Neural crest cell (in vitro differentiated cells): ENCODE measurements around the gene EXOC3L1. TPM values are rescaled to one million over a fixed set of nuclear protein-coding genes. Genes with fewer than 3 reads are reported as not detected.

ENCODE experiments used
- DNase-seq: peaks from one replicate; pipeline ENCODE4 v3.0.0; 2021; ENCODE audit warnings: low read depth, mixed read lengths, low spot score
- H3K27ac Mint-ChIP-seq: one replicate; pipeline ENCODE4 v1.8.0; 2021; ENCODE audit warnings: mild to moderate bottlenecking, mixed read lengths; ENCODE audit not compliant: unreplicated experiment
- H3K27me3 Mint-ChIP-seq: 2 replicates; pipeline ENCODE4 v1.8.0; 2021; ENCODE audit warnings: low read depth, mild to moderate bottlenecking, mixed read lengths
- H3K36me3 Mint-ChIP-seq: 2 replicates; pipeline ENCODE4 v1.8.0; 2021; ENCODE audit warnings: low read depth, mild to moderate bottlenecking, mixed read lengths
- H3K4me1 Mint-ChIP-seq: 2 replicates; pipeline ENCODE4 v1.8.0; 2021; ENCODE audit warnings: mixed read lengths
- H3K4me3 Mint-ChIP-seq: one replicate; pipeline ENCODE4 v1.8.0; 2021; ENCODE audit warnings: mild to moderate bottlenecking, mixed read lengths
- H3K9me3 Mint-ChIP-seq: 2 replicates; pipeline ENCODE4 v1.8.0; 2021; ENCODE audit warnings: mixed read lengths
- CTCF ChIP-seq: fragments of 200-600 bp; sonication (generic); conservative IDR thresholded peaks from 2 replicates; pipeline ENCODE4 v1.5.0; 2021; ENCODE audit warnings: antibody characterized with exemption, mild to moderate bottlenecking
- total RNA-seq: library from RNA; stranded (reverse); gene quantifications from 2 replicates; pipeline ENCODE4 v1.2.1, GENCODE V29; 2021

The EXOC3L1 gene
- total RNA-seq, 1 donor from 2014 or later: 0.44 TPM

- no peaks in the 10 kb centered on the region for H3K9me3 Mint-ChIP-seq
- H3K4me3 Mint-ChIP-seq: peak overlapping the region; percentile 45
- peaks cover 2% of the 10 kb centered on the region for H3K27me3 Mint-ChIP-seq
- no peak for TF ChIP-seq CTCF
- H3K27ac Mint-ChIP-seq: no peak overlapping the region
- H3K4me1 Mint-ChIP-seq: peaks cover 6% of the 10 kb centered on the region
- no peaks in the 10 kb centered on the region for H3K36me3 Mint-ChIP-seq
- no peak for DNase-seq
Observed at GRCh38 chr16:67206838-67207248, 16.9 kb upstream of the EXOC3L1 start.

- H3K4me3 Mint-ChIP-seq: peak overlapping the region; percentile 45
- no peak overlapping the region for H3K27ac Mint-ChIP-seq
- H3K4me1 Mint-ChIP-seq: peaks cover 6% of the 10 kb centered on the region
Observed at GRCh38 chr16:67206129-67206837, 16.3 kb upstream of the EXOC3L1 start.

GRCh38 chr16:67204076-67204475 lies 14.1 kb upstream of the EXOC3L1 start:
- TF ChIP-seq CTCF: no peak
- Mint-ChIP-seq H3K9me3 (no peaks in the 10 kb centered on the region), H3K4me3 (no peak overlapping the region), H3K27ac (no peak overlapping the region), H3K36me3 (no peaks in the 10 kb centered on the region), H3K27me3 (peaks cover under 1% of the 10 kb centered on the region), H3K4me1 (peaks cover 6% of the 10 kb centered on the region)
- no peak for DNase-seq

More at GRCh38 chr16:67206129-67206837, 16.3 kb upstream of the EXOC3L1 start:
- Mint-ChIP-seq H3K9me3 (no peaks in the 10 kb centered on the region), H3K27me3 (peaks cover 2% of the 10 kb centered on the region), H3K36me3 (no peaks in the 10 kb centered on the region)
- DNase-seq: no peak
- TF ChIP-seq CTCF: no peak

GRCh38 chr16:67202956-67203493 lies 13.1 kb upstream of the EXOC3L1 start:
- no peaks in the 10 kb centered on the region for H3K36me3 Mint-ChIP-seq
- no peak overlapping the region for H3K27ac Mint-ChIP-seq
- TF ChIP-seq CTCF: no peak
- peaks cover 6% of the 10 kb centered on the region for H3K4me1 Mint-ChIP-seq
- H3K4me3 Mint-ChIP-seq: no peak overlapping the region
- no peaks in the 10 kb centered on the region for H3K27me3 Mint-ChIP-seq
- DNase-seq: no peak
- H3K9me3 Mint-ChIP-seq: no peaks in the 10 kb centered on the region

GRCh38 chr16:67202426-67202825 lies 12.5 kb upstream of the EXOC3L1 start:
- Mint-ChIP-seq H3K4me3 (no peak overlapping the region), H3K27ac (no peak overlapping the region), H3K36me3 (no peaks in the 10 kb centered on the region), H3K9me3 (no peaks in the 10 kb centered on the region), H3K27me3 (no peaks in the 10 kb centered on the region), H3K4me1 (peaks cover 6% of the 10 kb centered on the region)
- no peak for DNase-seq
- no peak for TF ChIP-seq CTCF
